ENCODE results near the gene HMGB2. TPM values are rescaled to one million over a fixed set of nuclear protein-coding genes. Genes with fewer than 3 reads are reported as not detected.

HMGB2 gene
- total and polyA plus RNA-seq, 2 experiments from 2014 or later, result 103 to 593 TPM

DNA sequence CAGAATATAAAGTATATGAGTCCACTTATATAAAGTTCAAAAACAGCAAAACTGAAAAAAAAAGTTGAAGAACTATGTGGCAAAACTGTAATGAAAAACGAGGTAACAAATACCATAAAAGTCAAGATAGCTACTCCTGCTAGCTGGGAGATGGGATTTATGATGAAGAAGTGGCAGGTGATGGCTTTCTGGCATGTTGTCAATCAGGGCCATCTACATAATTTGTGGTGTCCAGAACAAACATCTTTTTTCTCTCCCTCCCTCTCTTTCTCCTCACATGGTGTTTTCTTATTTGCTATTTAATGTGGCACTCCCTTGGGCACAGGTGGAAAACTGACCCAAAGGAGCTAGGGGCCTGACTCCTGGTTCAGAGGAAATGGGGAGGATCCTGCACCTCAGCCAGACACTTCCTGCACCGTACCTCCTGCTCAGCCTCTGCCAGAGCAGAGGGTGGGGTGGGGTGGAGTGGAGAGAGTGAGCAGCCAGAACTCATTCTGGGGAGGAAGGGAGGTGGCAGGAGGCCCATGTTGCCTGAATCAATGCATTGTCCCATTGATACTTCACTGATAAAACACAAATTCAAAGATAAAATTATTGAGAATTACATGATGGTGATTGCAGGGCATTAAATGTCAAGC is 31.3 kb upstream of the HMGB2 start:
- Histone ChIP-seq H3F3A (replicated peaks; ENCODE audit: low read depth) (0 out of 2 replicates have a peak, but pooled peaks cover 2% of the 10 kb centered on the region), H3K27ac (ENCODE audit: low read depth) (no peak overlapping the region), H3K4me2 (no peak overlapping the region), H3K9me2 (ENCODE audit: insufficient read depth) (no peaks in the 10 kb centered on the region), H4K20me1 (replicated peaks; ENCODE audit: insufficient read depth) (peaks cover 3% of the 10 kb centered on the region; the same call in 1 of the 2 replicates), H3K4me1 (ENCODE audit: insufficient read depth) (no peaks in the 10 kb centered on the region), H3K4me3 (no peak overlapping the region), H3K36me3 (ENCODE audit: insufficient read depth) (no peaks in the 10 kb centered on the region), H2AFZ (no peak overlapping the region), H3K79me2 (replicated peaks; ENCODE audit: insufficient read depth) (no peaks in the 10 kb centered on the region), H3K27me3 (ENCODE audit: insufficient read depth) (no peaks in the 10 kb centered on the region)
- no peak for ATAC-seq
- TF ChIP-seq, protein P1, sequence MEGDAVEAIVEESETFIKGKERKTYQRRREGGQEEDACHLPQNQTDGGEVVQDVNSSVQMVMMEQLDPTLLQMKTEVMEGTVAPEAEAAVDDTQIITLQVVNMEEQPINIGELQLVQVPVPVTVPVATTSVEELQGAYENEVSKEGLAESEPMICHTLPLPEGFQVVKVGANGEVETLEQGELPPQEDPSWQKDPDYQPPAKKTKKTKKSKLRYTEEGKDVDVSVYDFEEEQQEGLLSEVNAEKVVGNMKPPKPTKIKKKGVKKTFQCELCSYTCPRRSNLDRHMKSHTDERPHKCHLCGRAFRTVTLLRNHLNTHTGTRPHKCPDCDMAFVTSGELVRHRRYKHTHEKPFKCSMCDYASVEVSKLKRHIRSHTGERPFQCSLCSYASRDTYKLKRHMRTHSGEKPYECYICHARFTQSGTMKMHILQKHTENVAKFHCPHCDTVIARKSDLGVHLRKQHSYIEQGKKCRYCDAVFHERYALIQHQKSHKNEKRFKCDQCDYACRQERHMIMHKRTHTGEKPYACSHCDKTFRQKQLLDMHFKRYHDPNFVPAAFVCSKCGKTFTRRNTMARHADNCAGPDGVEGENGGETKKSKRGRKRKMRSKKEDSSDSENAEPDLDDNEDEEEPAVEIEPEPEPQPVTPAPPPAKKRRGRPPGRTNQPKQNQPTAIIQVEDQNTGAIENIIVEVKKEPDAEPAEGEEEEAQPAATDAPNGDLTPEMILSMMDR (conservative IDR thresholded peaks at IDR 0.05; ENCODE audit: low read depth in 2 of 2), result no peak
- no peak for TF ChIP-seq NANOG (IDR thresholded peaks at IDR 0.05; ENCODE audit: borderline replicate concordance)
- TF ChIP-seq EZH2 (IDR thresholded peaks at IDR 0.05; ENCODE audit: low read depth, unreplicated experiment), result no peak
- TF ChIP-seq STAT1 (IDR thresholded peaks at IDR 0.05; ENCODE audit: unreplicated experiment), result no peak
- no peak for TF ChIP-seq CREB1 (CRISPR knock-in tag; IDR thresholded peaks at IDR 0.05; ENCODE audit: low read depth)
- TF ChIP-seq JUNB (IDR thresholded peaks at IDR 0.05; ENCODE audit: unreplicated experiment), result no peak
- no peak for TF ChIP-seq EZH2phosphoT487 (IDR thresholded peaks at IDR 0.05; ENCODE audit: unreplicated experiment)
- TF ChIP-seq, protein P2, sequence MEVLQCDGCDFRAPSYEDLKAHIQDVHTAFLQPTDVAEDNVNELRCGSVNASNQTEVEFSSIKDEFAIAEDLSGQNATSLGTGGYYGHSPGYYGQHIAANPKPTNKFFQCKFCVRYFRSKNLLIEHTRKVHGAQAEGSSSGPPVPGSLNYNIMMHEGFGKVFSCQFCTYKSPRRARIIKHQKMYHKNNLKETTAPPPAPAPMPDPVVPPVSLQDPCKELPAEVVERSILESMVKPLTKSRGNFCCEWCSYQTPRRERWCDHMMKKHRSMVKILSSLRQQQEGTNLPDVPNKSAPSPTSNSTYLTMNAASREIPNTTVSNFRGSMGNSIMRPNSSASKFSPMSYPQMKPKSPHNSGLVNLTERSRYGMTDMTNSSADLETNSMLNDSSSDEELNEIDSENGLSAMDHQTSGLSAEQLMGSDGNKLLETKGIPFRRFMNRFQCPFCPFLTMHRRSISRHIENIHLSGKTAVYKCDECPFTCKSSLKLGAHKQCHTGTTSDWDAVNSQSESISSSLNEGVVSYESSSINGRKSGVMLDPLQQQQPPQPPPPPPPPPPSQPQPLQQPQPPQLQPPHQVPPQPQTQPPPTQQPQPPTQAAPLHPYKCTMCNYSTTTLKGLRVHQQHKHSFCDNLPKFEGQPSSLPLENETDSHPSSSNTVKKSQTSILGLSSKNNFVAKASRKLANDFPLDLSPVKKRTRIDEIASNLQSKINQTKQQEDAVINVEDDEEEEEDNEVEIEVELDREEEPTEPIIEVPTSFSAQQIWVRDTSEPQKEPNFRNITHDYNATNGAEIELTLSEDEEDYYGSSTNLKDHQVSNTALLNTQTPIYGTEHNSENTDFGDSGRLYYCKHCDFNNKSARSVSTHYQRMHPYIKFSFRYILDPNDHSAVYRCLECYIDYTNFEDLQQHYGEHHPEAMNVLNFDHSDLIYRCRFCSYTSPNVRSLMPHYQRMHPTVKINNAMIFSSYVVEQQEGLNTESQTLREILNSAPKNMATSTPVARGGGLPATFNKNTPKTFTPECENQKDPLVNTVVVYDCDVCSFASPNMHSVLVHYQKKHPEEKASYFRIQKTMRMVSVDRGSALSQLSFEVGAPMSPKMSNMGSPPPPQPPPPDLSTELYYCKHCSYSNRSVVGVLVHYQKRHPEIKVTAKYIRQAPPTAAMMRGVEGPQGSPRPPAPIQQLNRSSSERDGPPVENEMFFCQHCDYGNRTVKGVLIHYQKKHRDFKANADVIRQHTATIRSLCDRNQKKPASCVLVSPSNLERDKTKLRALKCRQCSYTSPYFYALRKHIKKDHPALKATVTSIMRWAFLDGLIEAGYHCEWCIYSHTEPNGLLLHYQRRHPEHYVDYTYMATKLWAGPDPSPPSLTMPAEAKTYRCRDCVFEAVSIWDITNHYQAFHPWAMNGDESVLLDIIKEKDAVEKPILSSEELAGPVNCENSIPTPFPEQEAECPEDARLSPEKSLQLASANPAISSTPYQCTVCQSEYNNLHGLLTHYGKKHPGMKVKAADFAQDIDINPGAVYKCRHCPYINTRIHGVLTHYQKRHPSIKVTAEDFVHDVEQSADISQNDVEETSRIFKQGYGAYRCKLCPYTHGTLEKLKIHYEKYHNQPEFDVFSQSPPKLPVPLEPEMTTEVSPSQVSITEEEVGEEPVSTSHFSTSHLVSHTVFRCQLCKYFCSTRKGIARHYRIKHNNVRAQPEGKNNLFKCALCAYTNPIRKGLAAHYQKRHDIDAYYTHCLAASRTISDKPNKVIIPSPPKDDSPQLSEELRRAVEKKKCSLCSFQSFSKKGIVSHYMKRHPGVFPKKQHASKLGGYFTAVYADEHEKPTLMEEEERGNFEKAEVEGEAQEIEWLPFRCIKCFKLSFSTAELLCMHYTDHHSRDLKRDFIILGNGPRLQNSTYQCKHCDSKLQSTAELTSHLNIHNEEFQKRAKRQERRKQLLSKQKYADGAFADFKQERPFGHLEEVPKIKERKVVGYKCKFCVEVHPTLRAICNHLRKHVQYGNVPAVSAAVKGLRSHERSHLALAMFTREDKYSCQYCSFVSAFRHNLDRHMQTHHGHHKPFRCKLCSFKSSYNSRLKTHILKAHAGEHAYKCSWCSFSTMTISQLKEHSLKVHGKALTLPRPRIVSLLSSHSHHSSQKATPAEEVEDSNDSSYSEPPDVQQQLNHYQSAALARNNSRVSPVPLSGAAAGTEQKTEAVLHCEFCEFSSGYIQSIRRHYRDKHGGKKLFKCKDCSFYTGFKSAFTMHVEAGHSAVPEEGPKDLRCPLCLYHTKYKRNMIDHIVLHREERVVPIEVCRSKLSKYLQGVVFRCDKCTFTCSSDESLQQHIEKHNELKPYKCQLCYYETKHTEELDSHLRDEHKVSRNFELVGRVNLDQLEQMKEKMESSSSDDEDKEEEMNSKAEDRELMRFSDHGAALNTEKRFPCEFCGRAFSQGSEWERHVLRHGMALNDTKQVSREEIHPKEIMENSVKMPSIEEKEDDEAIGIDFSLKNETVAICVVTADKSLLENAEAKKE (CRISPR knock-in tag; IDR thresholded peaks at IDR 0.05), result no peak
- TF ChIP-seq, protein P3, sequence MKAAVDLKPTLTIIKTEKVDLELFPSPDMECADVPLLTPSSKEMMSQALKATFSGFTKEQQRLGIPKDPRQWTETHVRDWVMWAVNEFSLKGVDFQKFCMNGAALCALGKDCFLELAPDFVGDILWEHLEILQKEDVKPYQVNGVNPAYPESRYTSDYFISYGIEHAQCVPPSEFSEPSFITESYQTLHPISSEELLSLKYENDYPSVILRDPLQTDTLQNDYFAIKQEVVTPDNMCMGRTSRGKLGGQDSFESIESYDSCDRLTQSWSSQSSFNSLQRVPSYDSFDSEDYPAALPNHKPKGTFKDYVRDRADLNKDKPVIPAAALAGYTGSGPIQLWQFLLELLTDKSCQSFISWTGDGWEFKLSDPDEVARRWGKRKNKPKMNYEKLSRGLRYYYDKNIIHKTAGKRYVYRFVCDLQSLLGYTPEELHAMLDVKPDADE (IDR thresholded peaks at IDR 0.05), result no peak
- no peak for TF ChIP-seq ZNF331 (CRISPR knock-in tag; IDR thresholded peaks at IDR 0.05; ENCODE audit: low read depth)
- TF ChIP-seq, protein P4, sequence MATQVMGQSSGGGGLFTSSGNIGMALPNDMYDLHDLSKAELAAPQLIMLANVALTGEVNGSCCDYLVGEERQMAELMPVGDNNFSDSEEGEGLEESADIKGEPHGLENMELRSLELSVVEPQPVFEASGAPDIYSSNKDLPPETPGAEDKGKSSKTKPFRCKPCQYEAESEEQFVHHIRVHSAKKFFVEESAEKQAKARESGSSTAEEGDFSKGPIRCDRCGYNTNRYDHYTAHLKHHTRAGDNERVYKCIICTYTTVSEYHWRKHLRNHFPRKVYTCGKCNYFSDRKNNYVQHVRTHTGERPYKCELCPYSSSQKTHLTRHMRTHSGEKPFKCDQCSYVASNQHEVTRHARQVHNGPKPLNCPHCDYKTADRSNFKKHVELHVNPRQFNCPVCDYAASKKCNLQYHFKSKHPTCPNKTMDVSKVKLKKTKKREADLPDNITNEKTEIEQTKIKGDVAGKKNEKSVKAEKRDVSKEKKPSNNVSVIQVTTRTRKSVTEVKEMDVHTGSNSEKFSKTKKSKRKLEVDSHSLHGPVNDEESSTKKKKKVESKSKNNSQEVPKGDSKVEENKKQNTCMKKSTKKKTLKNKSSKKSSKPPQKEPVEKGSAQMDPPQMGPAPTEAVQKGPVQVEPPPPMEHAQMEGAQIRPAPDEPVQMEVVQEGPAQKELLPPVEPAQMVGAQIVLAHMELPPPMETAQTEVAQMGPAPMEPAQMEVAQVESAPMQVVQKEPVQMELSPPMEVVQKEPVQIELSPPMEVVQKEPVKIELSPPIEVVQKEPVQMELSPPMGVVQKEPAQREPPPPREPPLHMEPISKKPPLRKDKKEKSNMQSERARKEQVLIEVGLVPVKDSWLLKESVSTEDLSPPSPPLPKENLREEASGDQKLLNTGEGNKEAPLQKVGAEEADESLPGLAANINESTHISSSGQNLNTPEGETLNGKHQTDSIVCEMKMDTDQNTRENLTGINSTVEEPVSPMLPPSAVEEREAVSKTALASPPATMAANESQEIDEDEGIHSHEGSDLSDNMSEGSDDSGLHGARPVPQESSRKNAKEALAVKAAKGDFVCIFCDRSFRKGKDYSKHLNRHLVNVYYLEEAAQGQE (IDR thresholded peaks at IDR 0.05; ENCODE audit: unreplicated experiment), result no peak
- no peak for TF ChIP-seq ZNF114 (CRISPR knock-in tag; IDR thresholded peaks at IDR 0.05)
- TF ChIP-seq POLR2AphosphoS5 (IDR thresholded peaks at IDR 0.05; ENCODE audit: low read depth), result no peak
- Mint-ChIP-seq H3K27ac (no peak overlapping the region), H3K36me3 (ENCODE audit: low read depth) (no peaks in the 10 kb centered on the region), H3K4me1 (peaks cover 5% of the 10 kb centered on the region), H3K9me3 (no peaks in the 10 kb centered on the region; the same call in 2 of the 3 replicates), H3K4me3 (no peak overlapping the region; the same call in 2 of the 3 replicates), H3K27me3 (ENCODE audit: insufficient read depth, low read depth, poor library complexity) (peaks cover 6% of the 10 kb centered on the region)
- DNase-seq (ENCODE audit: low spot score), result no peak

Measured in GM23338 (cell line).